IMR-90 (cell line): ENCODE data around the gene TIRAP. TPM values are rescaled to one million over a fixed set of nuclear protein-coding genes. Genes with fewer than 3 reads are reported as not detected.

Source experiments
- ATAC-seq: fragments of 200-7000 bp; cut with Tn5 transposase; 2 replicates; pipeline ENCODE4 v1.9.1; 2020; ENCODE audit warnings: low read depth, mild to moderate bottlenecking, moderate library complexity
- BruUV-seq: library from RNA; stranded (reverse); fragments of 400-500 nt; replicated peaks from 2 replicates; lab custom pipeline; 2021; lab: Mats Ljungman, UMichigan
- CTCF ChIA-PET: fragments of 300-600 bp; formaldehyde crosslinking; extraction: SDS; loops from one replicate; lab custom pipeline; 2021; ENCODE audit warnings: antibody characterized with exemption; lab: Yijun Ruan, JAX
- POLR2A ChIA-PET: fragments of 300-600 bp; sonication (Branson Sonifier 250); formaldehyde crosslinking; loops from one replicate; lab custom pipeline; 2022; ENCODE audit warnings: antibody characterized with exemption; ENCODE audit not compliant: unreplicated experiment; lab: Charles Lee
- DNase-seq: peaks from one replicate; pipeline ENCODE4 v3.0.0; 2013
- H2AFZ ChIP-seq: replicated peaks from 2 replicates; pipeline ENCODE3; 2013; ENCODE audit warnings: low read length, mild to moderate bottlenecking; ENCODE audit not compliant: poor library complexity
- H2AK5ac ChIP-seq: 2 replicates; pipeline ENCODE4 v1.6.1; 2013; ENCODE audit warnings: low read depth, low read length, inconsistent platforms
- H2AK9ac ChIP-seq: replicated peaks from 2 replicates; pipeline ENCODE3; 2013; ENCODE audit warnings: mild to moderate bottlenecking, low read depth, low read length, moderate library complexity; ENCODE audit not compliant: poor library complexity
- H2BK120ac ChIP-seq: 2 replicates; pipeline ENCODE4 v1.6.1; 2013; ENCODE audit warnings: low read depth, low read length, inconsistent platforms
- H2BK15ac ChIP-seq: 3 replicates; pipeline ENCODE4 v1.6.1; 2013; ENCODE audit warnings: low read depth, low read length, inconsistent platforms
- H2BK20ac ChIP-seq: 2 replicates; pipeline ENCODE4 v1.6.1; 2013; ENCODE audit warnings: low read depth, mild to moderate bottlenecking, inconsistent platforms, low read length, moderate library complexity
- H2BK5ac ChIP-seq: 2 replicates; pipeline ENCODE4 v1.6.1; 2013; ENCODE audit warnings: mild to moderate bottlenecking, low read depth, low read length, inconsistent platforms; ENCODE audit not compliant: poor library complexity, severe bottlenecking
- H3K14ac ChIP-seq: replicated peaks from 2 replicates; pipeline ENCODE4 v1.6.1; 2013; ENCODE audit warnings: low read depth, low read length, inconsistent platforms
- H3K18ac ChIP-seq: 2 replicates; pipeline ENCODE4 v1.6.1; 2013; ENCODE audit warnings: low read depth, low read length, control low read depth
- H3K23ac ChIP-seq: 2 replicates; pipeline ENCODE4 v1.6.1; 2013; ENCODE audit warnings: low read depth, low read length, inconsistent platforms
- H3K27ac ChIP-seq: 2 replicates; pipeline ENCODE4 v1.5.1; 2013; ENCODE audit warnings: mild to moderate bottlenecking, control low read depth, low read length; ENCODE audit not compliant: insufficient read depth
- H3K27me3 ChIP-seq: 2 replicates; pipeline ENCODE4 v1.6.1; 2013; ENCODE audit warnings: low read length; ENCODE audit not compliant: control insufficient read depth, insufficient read depth
- H3K36me3 ChIP-seq: 2 replicates; pipeline ENCODE4 v1.6.1; 2013; ENCODE audit warnings: low read length, mixed read lengths; ENCODE audit not compliant: control insufficient read depth, insufficient read depth
- H3K4ac ChIP-seq: 2 replicates; pipeline ENCODE4 v1.6.1; 2013; ENCODE audit warnings: low read depth, low read length, inconsistent platforms
- H3K4me1 ChIP-seq: 2 replicates; pipeline ENCODE4 v1.6.1; 2013; ENCODE audit warnings: low read length, mixed read lengths; ENCODE audit not compliant: control insufficient read depth, insufficient read depth
- H3K4me2 ChIP-seq: 2 replicates; pipeline ENCODE4 v1.6.1; 2013; ENCODE audit warnings: low read depth, mild to moderate bottlenecking, control low read depth, low read length, moderate library complexity
- H3K4me3 ChIP-seq: 2 replicates; pipeline ENCODE4 v1.5.1; 2013; ENCODE audit warnings: low read depth, mild to moderate bottlenecking, control low read depth, low read length, moderate library complexity; ENCODE audit not compliant: insufficient read depth
- H3K56ac ChIP-seq: 2 replicates; pipeline ENCODE4 v1.6.1; 2013; ENCODE audit warnings: low read length, inconsistent platforms; ENCODE audit not compliant: insufficient read depth; ENCODE audit errors: extremely low read depth
- H3K79me1 ChIP-seq, 2 experiments: 2 replicates each; pipeline ENCODE4 v1.6.1; 2013; ENCODE audit warnings: low read length in 2 of 2, inconsistent platforms in 1 of 2, low read depth in 1 of 2
- H3K9ac ChIP-seq: 2 replicates; pipeline ENCODE4 v1.6.1; 2013; ENCODE audit warnings: low read depth, low read length, control low read depth
- H3K9me1 ChIP-seq: 2 replicates; pipeline ENCODE4 v1.6.1; 2013; ENCODE audit warnings: low read length, inconsistent platforms; ENCODE audit not compliant: insufficient read depth
- H3K9me3 ChIP-seq: 2 replicates; pipeline ENCODE4 v1.6.1; 2013; ENCODE audit warnings: low read length; ENCODE audit not compliant: control insufficient read depth, insufficient read depth
- H4K20me1 ChIP-seq: 2 replicates; pipeline ENCODE4 v1.6.1; 2013; ENCODE audit warnings: low read length, inconsistent platforms; ENCODE audit not compliant: insufficient read depth
- H4K5ac ChIP-seq: 2 replicates; pipeline ENCODE4 v1.6.1; 2013; ENCODE audit warnings: mild to moderate bottlenecking, low read depth, low read length, control low read depth
- H4K8ac ChIP-seq, 2 experiments: 2 replicates each; pipeline ENCODE4 v1.6.1; 2013; ENCODE audit warnings: low read depth in 2 of 2, low read length in 2 of 2, control low read depth in 1 of 2, inconsistent platforms in 1 of 2
- H4K91ac ChIP-seq: 2 replicates; pipeline ENCODE4 v1.6.1; 2013; ENCODE audit warnings: low read depth, low read length, inconsistent platforms; ENCODE audit not compliant: insufficient read depth
- FOS ChIP-seq: fragments of 150-350 bp; IDR thresholded peaks from 2 replicates; pipeline ENCODE4 v1.6.1; 2016; ENCODE audit warnings: low read depth, low read length
- WGBS, 2 experiments: methylation state at CpG; one replicate each; pipeline versions ENCODE4 v1.1.5 to v1.1.7; 2013; ENCODE audit warnings: missing lambda C conversion rate in 2 of 2; ENCODE audit not compliant: insufficient read length in 1 of 2; ENCODE audit errors: extremely low coverage in 2 of 2; 5-methylcytosine and 5-hydroxymethylcytosine counted together
- dilution Hi-C: fragments of 300-500 bp; cut with HindIII; formaldehyde crosslinking; loops from one replicate; pipeline ENCODE4 v1.14.3; 2018; ENCODE audit warnings: low sequenced_read_pairs; ENCODE audit not compliant: unreplicated experiment
- in situ Hi-C: fragments of 300-500 bp; cut with MboI; formaldehyde crosslinking; loops from 3 replicates; pipeline ENCODE4 v1.14.3; 2019; ENCODE audit warnings: low sequenced_read_pairs, inconsistent platforms, mixed read lengths
- intact Hi-C: fragments of 100-400 bp; cut with micrococcal nuclease; formaldehyde crosslinking; loops from 2 replicates; pipeline ENCODE4 v1.10.0; 2022
- polyA plus RNA-seq, 3 experiments: library from polyadenylated mRNA; depleted of rRNA; stranded (reverse); fragments of >200 nt; gene quantifications; 2 replicates each; pipeline ENCODE4 v1.2.3, GENCODE V29; 2012; ENCODE audit warnings: low replicate concordance in 1 of 3
- total RNA-seq: library from RNA; depleted of rRNA; stranded (reverse); fragments of >200 nt; gene quantifications from 2 replicates; pipeline ENCODE4 v1.2.3, GENCODE V29; 2012

The TIRAP gene
- total and polyA plus RNA-seq, 2 of the 4 experiments (the other 2 are of a cell fraction): 3.0 to 7.4 TPM

DNA sequence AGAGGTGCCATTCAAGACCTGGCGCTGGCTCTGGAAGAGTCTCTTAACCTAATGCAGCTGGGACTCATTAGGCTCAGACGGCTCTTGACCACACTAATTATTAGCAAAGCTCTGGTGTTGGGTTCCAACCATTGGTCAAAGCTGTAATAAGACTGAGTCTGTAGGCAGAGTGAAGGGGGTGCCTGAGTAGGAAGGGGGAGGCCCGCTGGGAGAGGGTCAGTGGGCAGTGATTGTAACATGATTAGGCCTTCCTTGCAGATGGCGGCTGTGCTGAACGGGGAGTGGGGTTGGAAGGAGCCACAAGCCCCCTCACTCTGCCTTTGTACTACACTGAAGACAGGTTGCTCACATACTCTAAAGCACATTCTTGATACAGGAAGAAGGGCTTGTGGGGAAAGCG lies 19.4 kb upstream of the TIRAP start:
- no peak overlapping the region for H4K8ac ChIP-seq
- H4K5ac ChIP-seq: no peak overlapping the region
- no peak overlapping the region for H2BK15ac ChIP-seq
- H3K27ac ChIP-seq: no peak overlapping the region
- no peak overlapping the region for H3K4ac ChIP-seq
- 100% methylated on average over 1 of the region's 6 CpGs; no CpG with 5 or more reads in 1 of the 2 experiments for WGBS, 2 experiments
- H2AFZ ChIP-seq: no peak overlapping the region
- peaks cover 31 to 59% of the 10 kb centered on the region in 2 experiments for H3K79me1 ChIP-seq
- TSS peak; percentile 63 for BruUV-seq
- H3K9ac ChIP-seq: no peak overlapping the region
- no peak overlapping the region for H2AK5ac ChIP-seq
- H3K36me3 ChIP-seq: peaks cover 47% of the 10 kb centered on the region
- H3K14ac ChIP-seq: no peak overlapping the region
- H3K4me1 ChIP-seq: peaks cover 3% of the 10 kb centered on the region; the same call in 1 of the 2 replicates
- no peak overlapping the region for H2AK9ac ChIP-seq
- TF ChIP-seq FOS: no peak
- H3K9me3 ChIP-seq: no peaks in the 10 kb centered on the region
- in situ Hi-C loops: no loop called here
- H3K9me1 ChIP-seq: peaks cover 10% of the 10 kb centered on the region; the same call in 1 of the 2 replicates
- no peak overlapping the region for H2BK5ac ChIP-seq
- POLR2A ChIA-PET: no interaction called here
- DNase-seq (no peak), ATAC-seq (no peak)
- CTCF ChIA-PET: no interaction called here
- intact Hi-C loops: no loop called here
- H2BK120ac ChIP-seq: no peak overlapping the region
- H3K18ac ChIP-seq: no peak overlapping the region
- H2BK20ac ChIP-seq: no peak overlapping the region
- H3K56ac ChIP-seq: no peak overlapping the region
- dilution Hi-C loops: no loop called here
- no peaks in the 10 kb centered on the region for H3K27me3 ChIP-seq
- H4K91ac ChIP-seq: no peak overlapping the region
- no peak overlapping the region for H3K23ac ChIP-seq
- H3K4me2 ChIP-seq: no peak overlapping the region
- H4K20me1 ChIP-seq: peaks cover 9% of the 10 kb centered on the region; the same call in 1 of the 2 replicates
- no peak overlapping the region for H3K4me3 ChIP-seq
